HT1080 (cell line): Measurements from ENCODE around the gene USP7. TPM values are rescaled to one million over a fixed set of nuclear protein-coding genes. Genes with fewer than 3 reads are reported as not detected.

Experiments
- DNase-seq: peaks from one replicate; pipeline ENCODE4 v3.0.0-alpha.2; 2015; ENCODE audit warnings: low read depth
- total RNA-seq: library from RNA; depleted of rRNA; stranded (reverse); fragments of >200 nt; shearing (Covaris generic); gene quantifications from 2 replicates; pipeline ENCODE4 v1.2.3, GENCODE V29; 2014

Gene USP7
- total RNA-seq, 1 experiment from 2014 or later, result 86.0 TPM

DNA sequence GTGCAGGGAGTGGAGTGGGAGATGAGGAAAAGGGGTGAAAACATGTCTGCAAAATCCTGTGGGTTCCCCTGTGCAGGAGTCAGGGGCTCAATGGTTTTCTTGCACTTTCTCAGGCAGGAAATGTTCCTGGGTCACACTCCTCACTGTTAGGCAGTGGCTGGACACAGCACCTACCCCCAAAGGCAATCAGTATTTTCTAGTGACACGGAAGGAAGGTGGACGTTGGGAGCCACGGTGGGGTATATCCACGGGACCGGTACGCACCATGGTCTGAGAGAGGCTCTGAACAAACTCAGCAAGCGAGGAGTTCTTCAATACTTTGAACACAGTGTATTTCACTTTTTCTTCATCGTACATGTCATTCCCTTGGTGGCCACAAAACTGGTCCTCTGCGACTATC, 60.7 kb downstream of the USP7 start:
- no peak for DNase-seq

DNA sequence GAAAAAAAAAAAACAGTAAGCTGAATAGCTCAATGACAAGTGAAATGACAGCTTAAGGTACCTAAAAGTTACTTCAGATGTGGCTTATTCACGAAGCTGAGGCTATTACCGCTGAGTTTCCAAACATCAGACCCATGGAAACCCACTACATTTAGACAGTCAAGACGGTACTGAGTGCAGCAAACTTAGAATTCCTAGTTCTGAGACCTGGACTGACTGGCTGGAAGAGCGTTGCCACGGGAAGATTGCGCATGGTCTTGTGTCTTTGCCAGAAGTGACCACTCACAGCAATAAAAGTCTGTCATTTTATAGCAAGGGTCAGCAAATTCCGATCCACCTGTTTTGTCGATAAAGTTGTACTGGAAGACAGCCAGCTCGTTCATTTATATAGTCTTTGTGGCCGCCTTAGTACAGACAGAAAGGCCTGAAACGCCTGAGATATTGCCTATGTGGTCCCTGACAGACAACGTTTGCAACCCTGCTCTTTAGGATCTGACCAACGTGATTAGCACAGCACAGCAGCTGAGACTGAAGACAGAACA, 62.3 kb downstream of the USP7 start:
- no peak for DNase-seq

DNA sequence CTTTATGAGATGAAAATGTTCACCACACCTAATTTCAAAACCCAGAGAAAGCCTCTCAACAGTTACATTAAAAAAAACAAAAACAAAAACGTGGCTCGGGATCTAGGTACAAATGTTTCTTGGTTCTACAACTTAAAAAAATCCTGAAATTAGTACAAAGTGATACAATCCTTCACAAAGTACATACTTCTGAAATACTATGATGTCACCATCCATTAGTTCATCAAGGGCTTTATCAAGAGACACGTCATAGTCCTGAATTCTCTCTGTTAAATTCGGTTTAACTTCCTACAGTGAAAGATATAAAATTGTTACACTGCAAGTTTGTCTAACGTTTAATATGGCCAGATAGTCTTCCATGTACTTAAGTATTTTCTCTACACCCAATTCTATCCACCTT, 63.4 kb downstream of the USP7 start:
- no peak for DNase-seq

DNA sequence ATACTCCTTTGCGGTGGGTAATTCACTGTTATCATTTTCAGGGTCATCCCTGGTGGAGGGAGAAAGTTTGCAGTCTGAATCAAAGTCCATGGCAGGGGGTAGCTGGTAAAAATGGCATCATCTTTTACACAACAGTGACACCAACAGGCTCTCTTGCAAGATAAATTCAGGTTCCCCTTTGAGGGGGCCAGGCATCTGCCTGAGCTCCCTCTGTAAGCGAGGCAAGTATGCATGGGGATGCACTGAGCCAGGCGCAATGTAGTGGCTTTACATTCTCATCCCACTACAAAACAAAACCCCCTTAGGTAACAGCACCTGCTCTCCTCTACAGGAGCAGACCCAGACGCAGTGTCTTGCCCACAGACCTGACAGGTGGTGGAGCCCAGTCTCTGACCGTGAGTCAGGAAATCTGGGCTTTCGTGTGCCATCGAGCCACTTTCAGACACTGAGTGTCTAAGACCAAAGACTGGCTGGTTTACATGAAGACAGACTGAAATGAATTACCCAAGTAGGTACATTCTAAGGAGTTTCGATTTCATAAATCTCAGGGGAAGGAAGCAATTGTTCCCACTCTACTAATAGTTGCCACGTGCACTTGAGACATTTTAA, 63.9 kb downstream of the USP7 start:
- no peak for DNase-seq

DNA sequence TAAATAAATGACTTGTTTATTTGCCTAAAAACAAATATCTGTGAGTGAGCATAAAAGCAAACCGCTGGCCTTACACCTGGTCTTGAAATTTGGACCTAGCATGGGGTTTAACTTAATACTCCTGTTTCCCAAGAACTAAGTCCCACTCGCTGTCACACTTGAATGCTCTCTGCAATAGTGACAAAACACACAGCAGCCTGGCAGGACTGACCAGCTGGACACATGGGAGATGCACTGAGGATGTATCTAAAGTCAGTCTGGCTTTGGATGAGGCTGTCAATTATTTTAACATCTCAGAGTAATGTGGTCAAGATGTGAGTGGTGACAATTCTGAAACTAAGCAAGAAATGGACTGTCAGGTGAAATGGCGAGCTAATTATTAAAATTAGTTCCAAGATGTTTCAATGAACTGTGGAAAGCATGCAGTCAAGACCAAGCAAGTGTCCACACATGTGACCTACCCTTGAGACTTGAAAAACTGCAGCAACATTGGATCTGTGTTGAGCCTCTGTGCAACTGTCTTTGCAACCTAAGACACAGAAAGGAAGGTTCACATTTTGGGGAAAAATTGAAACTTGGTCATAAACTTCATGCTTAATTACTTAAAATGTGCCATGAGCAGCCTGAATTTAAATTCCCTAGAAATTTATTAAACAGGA, 64.9 kb downstream of the USP7 start:
- DNase-seq, result no peak

DNA sequence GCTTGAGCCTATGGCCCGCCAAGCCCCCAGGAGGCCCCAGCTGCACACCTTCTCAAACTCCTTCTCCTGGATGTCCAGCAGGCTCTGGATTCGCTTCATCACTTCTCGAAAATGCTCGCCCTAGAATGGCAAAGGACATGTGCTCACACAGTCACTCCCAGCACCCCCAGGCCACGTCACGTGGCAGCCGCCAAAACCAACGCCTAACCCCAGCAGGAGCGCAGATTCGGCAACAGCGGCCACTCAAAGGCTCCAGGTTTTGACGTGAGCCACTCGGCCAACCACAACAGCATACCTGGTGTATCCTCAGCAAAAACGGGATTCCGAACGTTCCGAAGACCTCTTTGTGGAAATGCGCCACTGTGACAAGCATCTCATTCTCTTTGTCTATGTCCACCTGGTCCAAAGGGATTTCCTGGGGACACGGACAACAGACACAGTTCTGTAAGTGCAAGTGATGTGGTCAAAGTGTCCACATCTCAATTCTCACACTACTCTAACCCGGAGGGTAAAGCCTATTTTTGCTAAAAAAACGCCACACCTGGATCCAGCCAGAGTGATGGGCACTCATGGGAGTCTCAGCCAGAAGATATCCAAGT, 68.9 kb downstream of the USP7 start:
- no peak for DNase-seq

DNA sequence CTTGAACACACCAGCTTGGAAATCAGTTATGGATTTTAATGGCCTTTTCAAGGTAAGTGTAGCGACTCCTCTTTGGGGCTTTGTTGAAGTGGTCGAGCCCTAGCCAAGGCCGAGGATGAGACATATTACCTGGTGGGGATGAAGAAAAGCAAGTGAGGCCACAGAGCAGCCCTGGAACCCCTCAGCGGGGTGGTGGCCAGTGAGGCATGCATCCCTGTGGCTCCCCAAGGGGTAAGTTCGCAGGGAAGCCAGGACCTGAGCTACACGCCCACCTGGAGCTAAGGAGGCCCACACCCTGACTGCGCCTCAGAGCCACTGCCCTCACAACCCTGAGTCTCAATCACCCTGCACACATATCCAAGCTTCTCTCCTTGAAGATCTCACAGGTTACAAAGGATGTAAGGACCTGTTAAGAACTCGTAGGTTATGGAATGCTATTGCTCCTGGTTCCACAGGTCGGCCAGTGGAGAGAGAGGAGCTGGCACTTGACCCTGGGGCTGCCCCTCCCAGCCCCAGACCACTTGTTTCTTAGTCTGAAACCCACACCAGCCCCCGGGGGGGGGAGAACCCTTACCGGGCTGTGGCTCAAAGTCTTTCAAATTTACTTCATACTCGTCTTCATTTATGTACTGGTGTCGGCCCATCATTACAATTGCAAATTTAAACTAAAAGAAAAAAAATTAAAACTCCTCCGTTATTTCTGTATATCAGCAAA, 69.6 kb downstream of the USP7 start:
- no peak for DNase-seq

DNA sequence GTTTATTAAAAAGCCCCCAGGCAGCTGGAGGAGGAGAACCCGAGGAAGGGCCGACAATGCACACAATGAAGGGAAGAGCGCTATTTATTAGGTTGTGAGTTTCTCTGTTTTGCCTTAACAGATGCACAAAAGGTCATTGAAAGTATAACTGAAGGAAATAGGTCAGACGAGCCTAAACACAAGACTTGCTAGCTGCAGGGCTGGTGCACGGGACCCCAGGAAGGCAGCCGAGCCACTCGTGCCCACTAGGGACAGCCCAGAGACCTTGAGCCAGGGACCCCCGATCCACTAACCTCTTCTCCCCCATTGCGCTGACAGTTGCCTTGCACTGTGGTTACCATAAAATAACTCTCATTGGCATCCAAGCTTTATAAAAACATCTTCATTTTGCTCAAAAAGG, 70.3 kb downstream of the USP7 start:
- DNase-seq, result no peak

DNA sequence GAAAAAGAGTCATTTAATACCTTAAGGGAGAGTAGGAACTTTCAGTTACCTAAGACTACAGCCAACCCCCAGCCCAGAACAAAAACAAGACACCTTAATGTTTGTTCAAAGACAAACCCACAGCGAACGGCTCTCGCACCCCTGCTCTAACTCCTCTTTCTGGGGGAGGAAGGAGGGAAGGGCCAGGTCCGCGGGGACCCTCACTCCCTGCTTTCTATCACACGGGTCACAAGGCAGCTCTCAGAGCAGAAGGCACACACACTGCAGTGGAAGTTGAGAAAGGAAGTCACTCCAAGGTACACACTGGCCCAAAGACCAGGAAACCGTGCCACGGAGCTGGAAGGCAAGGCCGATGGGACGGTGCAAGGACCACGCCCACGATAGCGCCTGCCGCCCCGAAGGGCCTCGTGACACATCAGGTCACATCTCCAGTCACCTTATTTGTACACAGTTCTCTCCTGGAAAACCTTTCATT, 71.6 kb downstream of the USP7 start:
- no peak for DNase-seq

DNA sequence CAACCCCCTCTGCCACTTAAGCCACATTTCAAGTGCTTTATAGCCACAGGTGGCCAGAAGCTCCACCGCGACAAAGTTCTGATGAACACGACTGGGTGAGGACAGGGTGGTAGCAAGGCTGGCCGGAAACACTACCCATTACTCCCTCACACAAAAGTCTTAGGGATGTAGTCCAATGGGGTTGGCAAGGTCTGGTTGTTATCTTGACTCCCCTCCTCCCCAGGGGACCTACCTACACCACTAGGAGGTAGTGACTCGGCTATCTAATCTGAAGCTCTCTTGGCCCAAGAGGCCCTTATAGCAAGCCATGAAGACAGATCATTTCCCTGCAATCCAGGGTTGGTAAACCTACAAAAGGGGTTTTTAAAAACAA, 73.2 kb downstream of the USP7 start:
- no peak for DNase-seq

DNA sequence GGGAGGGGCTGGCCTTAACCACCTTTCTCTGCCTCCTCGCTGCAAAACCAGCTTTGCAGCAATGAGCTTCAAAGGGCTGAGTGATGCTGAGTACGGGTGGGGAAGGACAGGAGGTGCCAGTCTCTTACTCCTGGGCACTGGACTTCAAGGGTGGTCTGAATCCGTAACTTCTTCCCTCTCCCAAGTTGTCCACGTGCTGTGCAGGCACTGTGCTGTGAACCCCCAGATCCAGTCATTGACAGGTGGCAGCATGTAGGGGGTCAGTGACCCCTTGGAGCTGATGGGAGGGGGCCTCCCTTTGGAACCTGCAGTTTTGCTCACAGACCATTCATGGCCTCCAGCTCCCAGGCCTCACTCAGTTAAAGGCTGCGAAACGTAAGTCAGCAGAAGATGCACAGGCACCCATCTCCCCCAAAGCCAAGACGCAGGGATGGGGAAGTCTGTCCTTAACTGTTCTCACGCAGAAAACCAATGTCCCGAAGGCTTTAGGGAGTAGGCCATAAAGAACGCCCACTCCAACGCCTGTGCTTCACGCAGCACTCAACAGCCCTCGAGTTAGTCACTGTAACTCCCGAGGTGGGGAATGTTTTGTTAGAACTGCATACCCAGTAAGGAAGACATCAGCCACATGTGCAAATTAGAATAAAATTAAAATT, 73.7 kb downstream of the USP7 start:
- DNase-seq, result no peak

DNA sequence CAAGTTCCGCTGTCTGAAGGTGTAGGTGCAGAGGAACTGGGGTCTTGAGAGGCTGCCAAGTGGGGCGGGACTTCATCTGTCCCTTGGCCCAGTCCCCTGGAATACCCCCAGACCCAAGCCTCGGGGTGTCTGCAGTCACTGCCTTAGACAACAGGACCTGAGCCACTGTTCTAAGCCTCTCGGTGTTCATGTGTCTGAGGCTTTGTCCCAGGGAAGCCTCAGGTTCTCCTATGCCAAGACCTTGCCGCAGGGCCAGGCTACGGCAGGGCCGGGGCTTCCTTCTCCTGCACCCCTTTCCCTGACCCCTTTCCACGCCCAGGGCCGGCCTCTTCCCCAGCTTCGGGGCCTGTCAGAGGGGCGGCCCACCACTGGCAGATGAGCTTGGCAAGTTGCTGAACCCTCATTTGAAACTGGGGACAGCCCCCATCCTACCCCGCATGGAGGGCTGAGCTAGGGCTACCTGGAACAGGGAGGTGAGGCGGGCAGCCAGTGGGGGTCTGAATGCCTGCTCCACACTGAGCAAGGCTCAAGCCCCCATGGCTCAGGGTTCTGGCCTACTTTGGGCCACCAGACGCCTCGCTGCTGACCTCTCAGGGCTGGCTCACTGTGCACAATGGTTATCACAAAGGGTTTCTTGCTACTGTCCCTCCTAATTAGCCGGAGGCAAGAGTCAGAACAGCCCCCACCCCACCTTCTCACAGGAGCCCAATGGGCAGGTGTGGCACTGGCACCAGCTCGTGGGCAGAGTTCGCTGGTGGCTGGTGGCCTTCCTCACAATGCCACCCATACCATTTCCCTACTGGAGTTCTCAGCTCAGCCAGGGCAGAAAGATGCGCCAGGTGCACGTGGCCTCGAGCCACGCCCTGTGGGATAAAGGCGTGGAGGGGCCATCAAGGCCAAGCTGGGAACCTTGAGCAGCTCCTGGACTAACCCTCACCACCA, 74.5 kb downstream of the USP7 start:
- DNase-seq, result no peak

DNA sequence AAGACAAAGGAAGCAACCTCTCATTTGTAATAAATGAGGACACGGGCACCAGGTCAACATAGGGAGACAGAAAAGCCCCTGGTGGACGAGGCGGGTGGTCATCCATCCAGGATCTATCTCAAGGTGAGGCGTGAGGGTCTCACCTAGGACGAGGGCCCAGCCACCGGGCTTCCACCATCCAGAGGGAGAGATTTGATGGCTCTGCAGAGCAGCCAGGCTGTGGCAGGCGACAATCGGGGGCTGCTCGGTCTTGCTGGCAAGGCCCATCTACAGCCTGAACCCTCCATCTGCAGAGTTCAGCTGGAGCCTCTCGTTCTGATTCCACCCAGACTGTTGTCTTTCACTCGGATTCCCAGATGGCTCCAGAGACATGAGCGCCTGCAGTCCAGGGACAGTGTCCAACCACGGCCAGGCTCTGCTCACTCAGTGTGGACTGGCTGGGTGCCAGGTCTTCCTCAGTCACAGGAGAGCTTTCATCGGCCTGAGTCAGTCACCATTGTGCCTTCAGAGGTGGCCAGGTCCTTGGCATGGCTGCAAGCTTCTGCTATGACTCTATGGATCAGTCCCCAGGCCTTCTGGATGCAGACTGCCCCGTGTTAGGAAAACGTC, 75.7 kb downstream of the USP7 start:
- DNase-seq, result peak; percentile 42

DNA sequence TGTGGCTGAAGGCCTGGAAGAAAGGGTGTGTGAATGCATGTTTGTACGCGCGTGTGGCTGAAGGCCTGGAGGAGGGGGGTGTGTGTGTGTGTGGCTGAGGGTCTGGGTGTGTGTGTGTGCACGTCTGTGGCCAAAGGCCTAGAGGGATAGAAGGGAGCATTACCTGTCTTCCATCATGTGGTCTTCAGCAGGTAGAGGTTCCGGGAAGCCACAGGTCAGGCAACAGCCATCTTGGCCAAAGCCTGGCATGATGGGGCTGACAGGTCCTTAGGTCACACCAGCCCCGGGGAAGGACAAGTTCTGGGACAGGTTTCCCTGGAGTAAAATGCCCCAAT, 76.3 kb downstream of the USP7 start:
- no peak for DNase-seq

DNA sequence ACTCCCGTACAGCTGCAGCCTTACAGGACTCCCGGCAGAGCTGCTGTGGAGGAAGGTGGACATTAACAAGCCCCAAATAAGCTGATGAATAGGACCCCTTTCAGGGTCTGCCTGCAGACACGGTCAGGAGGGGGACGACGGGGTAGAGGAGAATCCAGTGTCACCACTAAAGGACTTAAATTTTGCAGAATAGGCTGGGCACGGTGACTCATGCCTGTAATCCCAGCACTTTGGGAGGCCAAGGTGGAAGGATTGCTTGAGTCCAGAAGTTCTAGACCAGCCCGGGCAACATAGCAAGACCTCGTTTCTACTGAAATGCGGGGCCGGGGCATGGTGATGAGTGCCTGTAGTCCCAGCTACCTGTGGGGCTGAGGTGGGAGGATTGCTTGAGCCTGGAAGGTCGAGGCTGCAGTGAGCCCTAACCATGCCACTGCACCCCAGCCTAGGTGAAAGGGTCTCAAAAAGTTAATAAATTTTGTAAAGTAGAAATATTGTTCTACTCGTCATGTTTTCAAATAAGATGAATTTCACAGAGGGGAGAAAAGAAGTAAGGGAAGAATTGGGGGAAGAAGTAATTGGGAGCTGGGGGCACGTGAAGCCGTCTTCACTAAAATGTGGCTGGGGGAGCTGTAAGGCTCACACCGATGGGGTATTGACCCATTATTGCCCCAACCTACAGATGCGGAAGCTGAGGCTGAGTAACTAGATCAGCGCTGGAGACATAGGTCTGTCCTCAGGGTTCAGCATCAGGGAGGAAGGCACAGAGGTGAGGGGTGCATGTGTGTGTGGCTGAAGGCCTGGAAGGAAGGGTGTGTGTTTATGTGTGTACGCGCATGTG, 76.9 kb downstream of the USP7 start:
- DNase-seq, result no peak

DNA sequence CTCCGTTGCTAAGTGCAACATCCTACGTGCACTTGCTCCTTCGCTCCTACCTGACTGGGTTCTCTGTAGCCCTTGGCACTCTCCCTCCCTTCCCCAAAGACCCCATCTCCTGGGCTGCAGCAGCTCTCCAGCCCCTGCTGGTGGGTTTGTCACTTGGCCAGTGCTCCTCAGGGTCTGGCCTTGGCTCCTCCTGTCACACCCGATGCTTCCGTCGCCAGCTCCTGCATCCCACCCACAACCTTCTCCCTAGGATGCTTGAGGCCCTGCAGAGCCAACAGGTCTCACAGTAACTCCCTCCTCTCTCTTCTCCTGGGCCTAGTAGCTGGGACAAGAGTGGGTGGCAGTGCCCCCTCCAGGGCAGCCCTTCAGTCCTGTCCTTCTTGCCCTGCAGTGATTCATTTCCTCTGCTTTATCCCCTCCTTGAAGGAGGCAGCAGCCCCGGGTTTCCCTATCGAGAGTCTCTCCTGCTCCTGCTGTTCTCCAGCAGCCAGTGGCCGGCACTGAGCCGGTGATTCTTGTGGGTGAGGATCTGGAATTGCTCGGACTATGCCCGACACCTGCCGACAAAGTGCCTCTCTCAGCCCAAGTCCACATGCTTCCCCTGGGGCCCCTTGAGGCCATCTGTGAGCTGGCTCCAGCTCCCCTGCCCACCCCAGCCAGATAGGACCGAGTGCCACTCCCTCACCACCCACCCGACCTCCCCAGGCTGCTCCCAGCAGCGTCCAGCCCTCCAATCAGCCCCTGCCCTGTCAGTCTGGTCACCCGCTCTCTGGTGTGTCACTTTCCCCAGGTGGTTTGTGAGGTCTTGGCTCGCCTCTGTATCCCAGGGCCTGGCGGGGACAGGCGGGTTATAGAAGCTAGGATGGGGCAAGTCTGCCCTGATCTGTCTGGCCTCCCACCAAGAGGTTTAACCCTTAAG, 77.8 kb downstream of the USP7 start:
- DNase-seq, result peak; percentile 88

DNA sequence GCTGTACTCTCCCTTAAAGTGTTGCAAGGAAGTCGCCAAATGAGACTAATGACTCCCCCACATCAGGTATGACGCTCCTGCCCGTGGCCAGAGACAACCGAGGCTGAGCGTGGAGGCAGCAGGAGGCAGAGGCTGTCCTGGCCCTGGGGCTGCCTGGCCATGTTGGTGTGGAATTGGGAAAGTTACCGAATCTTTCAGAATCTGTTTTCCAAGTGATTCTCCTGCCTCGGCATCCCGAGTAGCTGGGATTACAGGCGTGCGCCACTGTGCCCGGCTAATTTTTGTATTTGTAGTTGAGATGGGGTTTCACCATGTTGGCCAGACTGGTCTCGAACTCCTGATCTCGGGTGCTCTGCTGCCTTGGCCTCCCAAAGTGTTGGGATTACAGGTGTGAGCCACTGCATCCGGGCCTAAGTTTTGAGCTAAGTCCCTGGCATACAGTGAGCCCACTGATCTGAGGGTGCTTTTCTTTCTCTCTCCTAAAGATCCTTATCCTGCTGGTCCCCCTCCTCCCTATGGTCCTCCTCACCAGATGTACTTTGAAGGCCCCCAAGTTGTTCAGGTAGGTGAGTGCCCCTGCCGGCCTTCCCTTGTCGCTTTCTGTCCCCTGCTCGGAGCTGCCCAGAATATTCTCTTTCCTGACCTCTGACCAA, 80.9 kb downstream of the USP7 start:
- no peak for DNase-seq
